HG02610 (cell line): ENCODE data around the gene MIDN.
"Not testable (repeated sequence)": the region's sequence is repeated elsewhere in the genome, so short reads cannot be mapped to it uniquely, and the experiment has no call there.

Source experiments
- ATAC-seq: cut with Tn5 transposase; IDR thresholded peaks from one replicate; pipeline ENCODE4 v1.9.1; 2021; ENCODE audit warnings: mild to moderate bottlenecking, moderate library complexity; ENCODE audit not compliant: unreplicated experiment

The MIDN gene

GRCh38 chr19:1291761-1292418 is 43.5 kb downstream of the MIDN start:
- no peak for ATAC-seq

- no peak for ATAC-seq
Measured at GRCh38 chr19:1292419-1293151, 44.2 kb downstream of the MIDN start.

- no peak for ATAC-seq
Measured at GRCh38 chr19:1293782-1294604, 45.6 kb downstream of the MIDN start.

GRCh38 chr19:1294688-1295087 is 46.3 kb downstream of the MIDN start:
- ATAC-seq: no peak

GRCh38 chr19:1295169-1296012 is 47.0 kb downstream of the MIDN start:
- no peak for ATAC-seq

GRCh38 chr19:1296078-1296477 is 47.7 kb downstream of the MIDN start:
- no peak for ATAC-seq

DNA sequence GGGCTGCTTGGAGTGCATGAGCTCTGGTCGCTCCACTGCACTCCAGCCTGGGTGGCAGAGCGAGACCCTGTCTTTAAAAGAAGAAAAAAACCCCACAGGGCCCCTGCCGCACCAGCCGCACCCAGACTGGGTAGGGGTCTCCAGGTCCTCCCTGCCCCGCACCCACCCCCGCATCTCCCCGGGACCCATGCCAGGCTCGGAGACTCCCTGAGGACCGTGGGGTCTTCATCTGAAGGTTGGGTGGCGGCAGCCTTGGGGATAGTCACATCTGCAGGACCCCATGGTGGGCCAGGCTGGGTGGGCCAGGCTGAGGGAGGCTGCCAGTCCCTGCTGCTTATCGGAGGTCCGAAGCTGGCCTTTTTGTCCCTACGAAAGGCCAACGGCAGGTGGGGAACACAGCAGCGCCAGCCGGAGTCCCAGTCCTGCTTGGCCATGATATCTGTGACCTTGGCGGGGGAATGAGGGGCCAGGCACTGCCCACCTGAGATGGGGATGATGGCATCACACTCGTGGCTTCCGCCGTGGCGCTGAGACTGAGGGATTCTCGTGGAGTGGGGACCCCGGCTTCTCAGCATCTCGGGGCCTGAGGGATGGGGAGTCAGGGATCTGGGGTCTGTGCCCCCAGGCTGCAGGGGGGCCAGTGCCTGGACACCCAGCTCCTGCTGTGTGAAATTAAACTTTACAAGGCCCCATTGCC is 48.3 kb downstream of the MIDN start:
- no peak for ATAC-seq

DNA sequence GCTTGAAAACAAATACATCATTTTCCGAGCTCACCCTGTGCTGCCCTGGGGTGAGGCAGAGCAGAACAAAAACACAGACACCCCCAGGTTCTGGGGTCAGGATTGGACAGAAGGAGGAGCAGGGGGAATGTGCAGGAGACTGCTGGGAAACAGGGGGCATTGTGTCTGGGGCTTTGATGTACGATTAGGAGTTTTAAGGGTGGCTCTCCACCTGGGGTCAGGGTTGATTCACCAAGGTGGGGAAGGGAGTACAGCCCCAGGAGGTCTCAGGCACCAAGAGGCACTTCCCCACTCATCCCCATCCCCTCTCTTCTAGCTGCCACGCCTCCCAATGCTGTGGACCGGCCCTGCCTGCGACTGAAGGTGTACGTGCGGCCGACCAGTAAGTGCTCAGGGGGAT is 49.9 kb downstream of the MIDN start:
- no peak for ATAC-seq

GRCh38 chr19:1299801-1300200 is 51.4 kb downstream of the MIDN start:
- ATAC-seq: no peak

DNA sequence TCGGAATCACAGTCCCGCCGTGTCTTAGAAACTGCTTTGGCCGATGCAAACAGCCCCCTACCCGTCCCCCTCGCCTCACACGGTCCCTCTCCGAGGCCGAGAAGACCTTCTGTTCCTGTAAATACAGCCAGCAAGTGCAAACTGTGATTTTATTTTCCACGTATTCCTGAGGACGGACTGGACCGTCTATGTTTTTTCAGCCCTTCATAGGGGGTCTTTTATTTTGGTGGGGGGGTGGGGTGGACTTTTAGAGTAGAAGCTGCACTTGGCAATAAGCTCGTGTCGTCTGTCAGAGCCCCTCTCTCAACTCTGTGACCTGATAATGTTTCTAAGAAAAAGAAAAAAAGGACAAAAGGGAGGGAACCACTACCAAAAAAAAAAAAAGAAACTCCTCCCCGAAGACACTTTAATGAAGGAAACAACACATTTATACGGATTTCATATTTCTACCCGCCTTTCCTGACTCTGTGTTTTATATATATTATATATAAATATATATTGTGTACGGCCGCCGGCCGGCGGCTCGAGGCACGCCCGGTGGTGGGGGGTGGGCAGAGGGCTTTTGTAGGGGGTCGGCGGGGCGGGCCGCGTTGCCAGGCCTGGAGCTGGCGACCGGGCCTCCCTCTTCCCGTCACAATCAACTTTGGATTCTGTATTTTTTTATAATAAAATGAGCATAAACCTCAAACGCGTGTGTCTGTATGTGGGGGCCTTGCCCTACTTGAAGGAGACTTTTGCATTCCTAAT is 52.5 kb downstream of the MIDN start:
- no peak for ATAC-seq

GRCh38 chr19:1302533-1303239 is 54.3 kb downstream of the MIDN start:
- ATAC-seq: no peak

GRCh38 chr19:1304197-1304924 is 56.0 kb downstream of the MIDN start:
- no peak for ATAC-seq

DNA sequence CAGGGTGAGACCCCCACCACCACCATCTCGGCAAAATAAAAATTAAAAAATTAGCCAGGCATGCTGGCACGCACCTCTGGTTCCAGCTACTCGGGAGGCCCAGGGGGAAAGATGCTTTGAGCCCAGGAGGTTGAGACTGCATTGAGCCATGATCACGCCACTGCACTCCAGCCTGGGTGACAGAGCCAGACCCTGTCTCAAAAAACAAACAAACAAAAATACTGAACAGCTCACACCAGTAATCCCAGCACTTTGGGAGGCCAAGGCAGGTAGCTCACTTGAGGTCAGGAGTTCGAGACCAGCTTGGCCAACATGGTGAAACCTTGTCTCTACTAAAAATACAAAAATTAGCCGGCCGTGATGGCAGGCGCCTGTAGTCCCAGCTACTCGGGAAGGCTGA is 57.0 kb downstream of the MIDN start:
- ATAC-seq: not testable (repeated sequence)

GRCh38 chr19:1307320-1307719 is 58.9 kb downstream of the MIDN start:
- no peak for ATAC-seq

DNA sequence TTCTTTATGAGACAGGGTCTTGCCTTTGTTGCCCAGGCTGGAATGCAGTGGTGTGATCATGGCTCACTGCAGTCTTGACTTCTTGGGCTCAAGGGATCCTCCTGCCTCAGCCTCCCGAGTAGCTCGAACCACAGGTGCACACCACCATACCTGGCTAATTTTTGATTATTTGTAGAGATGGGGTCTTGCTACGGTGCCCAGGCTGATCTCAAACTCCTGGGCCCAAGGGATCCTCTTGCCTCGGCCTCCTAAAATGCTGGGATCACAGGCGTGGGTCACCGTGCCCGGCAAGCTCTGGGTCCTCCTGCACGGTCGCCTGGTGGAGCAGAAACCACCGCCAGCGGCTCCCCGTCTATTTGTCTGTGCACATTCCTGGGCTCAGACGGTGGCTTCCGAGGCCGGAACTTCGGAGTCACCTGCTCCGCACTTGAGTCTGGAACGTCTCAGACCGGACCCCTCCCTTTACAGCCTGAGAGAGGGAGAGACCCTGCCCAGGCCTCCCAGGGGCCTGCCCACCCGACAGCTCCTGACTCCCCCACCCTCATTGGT is 59.4 kb downstream of the MIDN start:
- ATAC-seq: no peak

DNA sequence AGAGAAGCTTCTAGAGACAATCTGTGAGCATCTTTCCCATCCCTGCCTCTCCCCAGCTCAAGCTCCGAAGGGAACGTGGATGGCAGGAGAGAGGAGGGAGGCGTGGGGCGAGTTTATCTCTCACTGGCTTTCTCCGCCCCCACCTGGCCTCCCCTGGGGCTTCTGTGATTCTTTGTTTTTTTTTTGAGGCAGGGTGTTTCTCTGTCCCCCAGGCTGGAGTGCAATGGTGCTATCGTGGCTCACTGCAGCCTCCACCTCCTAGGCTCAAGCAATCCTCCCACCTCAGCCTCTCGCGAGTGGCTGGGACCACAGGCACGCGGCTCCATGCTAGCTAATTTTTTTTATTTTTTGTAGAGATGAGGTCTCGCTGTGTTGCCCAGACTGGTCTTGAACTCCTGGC is 60.3 kb downstream of the MIDN start:
- no peak for ATAC-seq
